ENCODE measurements around the gene CHSY1.
"Not testable (repeated sequence)": the region's sequence is repeated elsewhere in the genome, so short reads cannot be mapped to it uniquely, and the experiment has no call there.

CHSY1 gene, protein sequence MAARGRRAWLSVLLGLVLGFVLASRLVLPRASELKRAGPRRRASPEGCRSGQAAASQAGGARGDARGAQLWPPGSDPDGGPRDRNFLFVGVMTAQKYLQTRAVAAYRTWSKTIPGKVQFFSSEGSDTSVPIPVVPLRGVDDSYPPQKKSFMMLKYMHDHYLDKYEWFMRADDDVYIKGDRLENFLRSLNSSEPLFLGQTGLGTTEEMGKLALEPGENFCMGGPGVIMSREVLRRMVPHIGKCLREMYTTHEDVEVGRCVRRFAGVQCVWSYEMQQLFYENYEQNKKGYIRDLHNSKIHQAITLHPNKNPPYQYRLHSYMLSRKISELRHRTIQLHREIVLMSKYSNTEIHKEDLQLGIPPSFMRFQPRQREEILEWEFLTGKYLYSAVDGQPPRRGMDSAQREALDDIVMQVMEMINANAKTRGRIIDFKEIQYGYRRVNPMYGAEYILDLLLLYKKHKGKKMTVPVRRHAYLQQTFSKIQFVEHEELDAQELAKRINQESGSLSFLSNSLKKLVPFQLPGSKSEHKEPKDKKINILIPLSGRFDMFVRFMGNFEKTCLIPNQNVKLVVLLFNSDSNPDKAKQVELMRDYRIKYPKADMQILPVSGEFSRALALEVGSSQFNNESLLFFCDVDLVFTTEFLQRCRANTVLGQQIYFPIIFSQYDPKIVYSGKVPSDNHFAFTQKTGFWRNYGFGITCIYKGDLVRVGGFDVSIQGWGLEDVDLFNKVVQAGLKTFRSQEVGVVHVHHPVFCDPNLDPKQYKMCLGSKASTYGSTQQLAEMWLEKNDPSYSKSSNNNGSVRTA

DNA sequence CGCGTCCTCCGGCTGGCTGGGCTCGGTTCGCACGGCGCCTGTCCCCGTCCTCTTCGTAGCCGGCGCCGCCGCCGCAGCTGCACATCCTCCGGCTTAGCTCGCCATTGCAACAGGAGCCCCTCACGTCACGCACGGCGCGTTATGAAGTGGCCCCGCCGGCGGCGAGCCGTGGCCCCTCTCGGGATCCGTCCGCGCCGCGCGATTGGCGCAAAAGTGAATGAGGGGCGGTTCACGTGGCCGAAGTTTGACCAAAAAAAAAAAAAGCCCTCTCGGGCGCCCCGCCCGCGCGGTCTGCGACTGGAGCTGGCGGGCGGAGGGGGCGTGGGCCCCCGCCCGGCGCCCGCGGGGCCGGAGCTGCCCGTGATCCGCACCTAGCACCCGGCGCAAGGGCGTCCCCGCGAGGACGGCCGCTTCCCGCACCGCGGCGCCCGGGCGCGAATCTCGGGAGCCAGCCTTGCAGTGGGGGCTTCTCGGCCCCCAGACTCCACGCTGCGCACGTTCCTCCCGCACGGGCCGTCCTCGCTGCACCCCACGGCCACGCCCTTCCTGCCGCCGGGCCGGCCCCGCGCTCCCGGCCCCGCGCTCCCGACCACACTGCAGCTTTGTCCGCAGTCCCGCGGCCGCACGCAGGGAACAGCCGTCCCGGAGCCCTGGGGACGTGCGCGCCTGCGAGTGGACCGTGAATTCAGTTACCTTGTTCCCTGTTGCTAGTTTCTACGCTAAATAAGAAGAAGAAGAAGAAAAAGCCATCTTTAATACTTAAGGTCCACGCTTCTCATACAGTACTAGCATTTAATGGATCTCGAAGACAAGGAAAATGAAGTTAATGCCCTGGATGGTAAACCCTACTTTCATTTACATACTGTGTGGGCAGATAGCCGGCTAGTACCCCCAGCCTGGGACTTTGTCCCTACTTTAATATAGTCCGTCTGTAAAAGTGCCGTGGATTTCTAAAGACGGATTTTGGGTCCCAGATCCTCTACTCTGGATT lies at the start of gene CHSY1:
CHSY1 (minus strand) TSS at position 219 of the 991 bp plus-strand sequence. CDS start 592 bp downstream, outside the sequence.
- peak; percentile 95 for DNase-seq

DNA sequence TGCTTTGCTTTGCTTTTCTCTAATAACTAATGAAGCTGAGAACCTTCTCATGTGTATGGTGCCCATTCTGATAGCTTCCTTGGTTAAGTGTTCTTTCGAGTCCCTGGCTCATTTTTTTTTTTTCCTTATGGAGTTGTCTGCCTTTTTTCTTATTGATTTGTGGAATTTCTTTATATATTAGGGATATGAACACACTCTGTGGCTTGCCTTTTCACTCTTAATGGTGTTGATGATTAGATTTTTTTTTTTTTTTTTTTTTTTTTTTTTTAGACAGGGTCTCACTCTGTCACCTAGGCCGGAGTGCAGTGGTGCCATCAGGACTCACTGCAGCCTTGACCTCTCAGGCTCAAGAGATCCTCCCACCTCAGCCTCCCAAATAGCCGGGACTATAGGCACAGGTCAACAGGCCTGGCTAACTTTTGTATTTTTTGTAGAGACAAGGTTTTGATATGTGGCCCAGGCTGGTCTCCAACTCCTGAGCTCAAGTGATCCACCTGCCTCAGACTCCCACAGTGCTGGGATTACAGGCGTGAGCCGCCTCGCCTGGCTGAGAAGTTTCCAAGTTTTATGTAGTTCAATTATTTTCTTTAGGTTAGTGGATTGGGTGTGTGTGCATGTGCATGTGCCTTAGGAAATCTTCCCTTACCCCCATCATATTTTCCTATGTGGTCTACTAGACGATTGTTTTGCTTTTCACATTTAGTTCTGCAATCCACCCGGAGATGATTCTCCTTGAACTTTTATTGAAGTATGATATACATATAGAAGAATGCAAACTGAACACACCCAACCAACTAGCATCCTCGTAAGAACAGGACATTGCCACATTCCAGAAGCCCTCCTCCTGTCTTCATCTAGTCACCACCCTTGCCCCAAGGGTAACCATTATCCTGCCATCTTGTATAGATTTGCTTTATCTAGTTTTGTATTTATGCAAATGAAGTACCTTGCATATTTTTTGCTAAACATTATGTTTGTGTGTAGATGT lies 44.9 kb upstream of the CHSY1 start:
- no peak for DNase-seq

DNA sequence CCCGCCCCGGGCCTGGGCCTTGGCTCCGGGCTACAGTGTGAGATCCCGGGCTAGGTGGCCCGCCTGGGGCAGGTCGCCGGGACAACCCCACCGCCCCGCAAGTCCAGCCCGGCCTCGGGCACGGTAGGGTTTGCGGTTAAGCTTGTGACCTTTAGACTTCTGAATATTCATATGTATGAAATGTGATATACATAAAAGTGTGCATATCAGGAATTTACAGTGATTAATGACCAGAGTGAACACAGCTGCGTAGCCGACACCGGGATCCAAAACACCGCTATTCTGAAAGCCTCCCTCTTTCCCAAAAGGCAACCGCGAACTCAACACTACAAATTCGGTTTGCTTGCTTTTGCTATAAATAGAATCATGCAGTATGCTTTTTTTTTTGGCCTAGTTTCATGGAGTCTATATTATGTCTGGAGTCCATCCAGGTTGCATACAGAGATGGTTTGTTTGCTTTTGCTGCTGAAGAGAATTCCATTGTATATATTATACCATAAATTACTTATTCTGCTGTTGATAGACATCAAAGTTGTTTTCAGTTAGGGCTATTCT lies 43.8 kb upstream of the CHSY1 start:
- no peak for DNase-seq

DNA sequence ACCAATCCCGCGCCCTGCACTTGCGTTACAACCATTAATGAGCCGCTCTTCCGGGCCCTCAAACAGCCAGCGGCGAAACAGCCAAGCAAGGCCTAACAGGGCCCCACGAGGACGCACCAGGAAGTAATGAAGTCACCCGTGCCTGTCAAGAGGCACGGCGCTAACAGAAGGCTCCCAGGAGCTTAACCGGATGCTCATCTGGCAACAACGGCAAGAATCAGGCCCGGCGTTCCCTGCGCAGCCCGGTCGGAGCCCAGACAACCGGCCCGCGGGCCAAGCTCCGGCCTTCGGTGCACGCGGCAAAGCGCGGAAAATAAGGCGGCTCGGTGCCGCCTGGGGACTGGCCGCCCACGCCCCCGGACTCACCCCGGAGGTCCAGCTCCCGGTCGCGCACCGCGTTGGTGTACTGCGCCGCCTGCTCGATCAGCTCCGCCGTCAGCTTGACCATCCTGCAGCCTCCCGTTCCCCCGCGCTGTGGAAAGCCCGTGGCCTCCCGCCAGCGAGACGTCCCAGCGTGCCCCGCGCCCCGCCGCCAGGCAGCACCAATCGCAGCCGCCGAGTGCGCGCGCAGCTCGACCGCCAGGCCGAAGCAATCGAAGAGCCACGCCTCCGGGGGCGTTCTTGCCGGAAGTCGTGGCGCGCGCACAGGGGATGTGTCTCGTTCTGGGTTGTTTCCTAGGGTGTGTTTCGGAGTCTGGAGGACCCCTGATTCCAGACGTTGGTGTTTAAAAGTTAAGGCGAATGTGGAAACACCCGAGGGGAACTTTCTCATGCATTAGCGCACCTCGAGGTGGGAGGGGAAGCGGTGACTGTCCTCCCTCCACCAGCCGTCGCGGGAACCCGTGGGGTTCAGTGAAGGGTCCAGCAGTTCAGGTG lies 43.1 kb upstream of the CHSY1 start, which contains the start of gene SNRPA1:
SNRPA1 (minus strand) TSS at position 518 of the 876 bp plus-strand sequence; CDS start at position 448, 70 bp downstream.
- peak; percentile 98 for DNase-seq

DNA sequence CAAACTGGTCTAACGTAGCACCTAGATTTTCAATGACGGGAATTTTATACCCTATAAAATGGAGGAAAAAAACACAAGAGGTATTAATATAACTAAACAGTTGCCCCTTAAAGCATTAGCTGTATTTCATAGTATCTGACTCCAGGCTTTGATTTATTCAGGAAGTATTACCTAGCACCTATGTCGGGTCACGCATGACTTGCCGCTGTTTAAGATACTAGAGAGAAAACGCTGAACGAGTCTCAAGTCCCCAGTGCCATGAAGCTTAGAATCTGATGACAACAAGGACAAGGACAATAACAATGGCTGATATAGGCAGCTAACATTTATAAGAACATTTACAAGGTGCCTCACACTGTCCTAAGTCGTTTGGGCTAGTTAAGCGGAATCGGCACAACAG lies 41.3 kb upstream of the CHSY1 start:
- DNase-seq: no peak

DNA sequence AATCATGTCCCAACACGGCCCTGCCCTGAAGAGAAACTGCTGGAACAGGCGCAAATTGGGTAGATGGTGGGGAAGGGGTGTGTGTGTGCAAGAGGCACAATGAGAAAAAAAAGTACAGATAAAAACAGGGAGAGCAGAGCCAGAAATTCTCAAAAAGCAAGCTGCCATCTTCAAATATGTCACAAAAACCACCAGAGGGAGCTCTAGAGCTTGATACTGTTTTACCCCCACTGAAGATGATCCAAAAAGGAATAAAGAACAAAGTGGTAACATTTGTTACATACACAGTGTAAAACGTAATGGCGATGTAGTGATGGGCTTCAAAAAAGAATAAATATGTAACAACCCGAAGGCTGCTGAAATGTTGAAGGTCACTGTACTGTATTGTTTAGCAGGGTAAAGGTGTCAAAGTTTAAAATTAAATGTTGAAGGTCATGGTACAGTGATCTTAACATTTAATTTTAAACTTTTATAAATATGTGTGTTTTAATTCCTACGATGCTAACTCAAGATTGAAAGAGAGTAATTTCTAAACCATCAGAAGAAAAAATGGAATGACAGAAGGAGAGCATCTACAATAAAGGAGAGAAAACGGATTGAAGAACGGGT lies 37.2 kb upstream of the CHSY1 start:
- DNase-seq: no peak

DNA sequence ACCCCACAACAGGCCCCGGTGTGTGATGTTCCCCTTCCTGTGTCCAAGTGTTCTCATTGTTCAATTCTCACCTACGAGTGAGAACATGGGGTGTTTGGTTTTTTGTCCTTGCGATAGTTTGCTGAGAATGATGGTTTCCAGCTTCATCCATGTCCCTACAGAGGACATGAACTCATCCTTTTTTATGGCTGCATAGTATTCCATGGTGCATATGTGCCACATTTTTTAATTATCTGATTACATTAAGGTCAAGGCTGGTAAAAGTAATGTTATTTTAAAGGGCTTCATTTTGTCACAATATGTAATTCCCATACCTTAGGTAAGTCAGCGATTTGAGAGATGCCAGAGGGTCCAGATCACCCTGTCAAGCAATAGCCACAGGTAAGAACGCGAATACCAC lies 35.5 kb upstream of the CHSY1 start:
- not testable (repeated sequence) for DNase-seq

DNA sequence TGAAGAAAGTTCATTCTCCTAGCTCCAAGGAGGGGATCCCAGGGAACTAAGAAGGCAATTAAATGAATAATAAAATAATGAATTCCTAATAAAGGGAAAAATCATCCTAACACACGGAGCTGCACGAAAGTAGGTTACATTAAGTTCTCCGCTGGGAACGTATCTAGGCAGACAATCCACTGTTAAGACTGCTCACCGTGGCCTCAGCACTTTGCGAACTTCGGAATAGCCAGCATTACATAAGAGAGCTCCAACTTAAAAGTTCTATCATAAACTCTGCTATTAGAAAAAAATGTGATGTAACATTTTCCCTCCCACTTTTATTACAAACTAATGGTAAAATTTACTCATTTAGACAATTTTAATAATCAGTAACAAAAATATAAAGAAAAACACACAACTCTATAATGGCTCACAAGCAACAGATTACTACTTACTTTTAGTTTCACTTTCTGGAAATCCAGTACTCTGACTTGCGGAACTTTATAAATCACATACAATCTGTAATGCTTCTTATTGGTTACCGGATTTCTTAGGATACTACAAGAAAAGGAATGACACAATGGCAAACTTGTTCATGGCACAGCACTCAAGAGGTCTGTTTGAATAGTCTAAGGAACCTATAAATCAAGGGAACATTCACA lies 34.7 kb upstream of the CHSY1 start:
- no peak for DNase-seq

DNA sequence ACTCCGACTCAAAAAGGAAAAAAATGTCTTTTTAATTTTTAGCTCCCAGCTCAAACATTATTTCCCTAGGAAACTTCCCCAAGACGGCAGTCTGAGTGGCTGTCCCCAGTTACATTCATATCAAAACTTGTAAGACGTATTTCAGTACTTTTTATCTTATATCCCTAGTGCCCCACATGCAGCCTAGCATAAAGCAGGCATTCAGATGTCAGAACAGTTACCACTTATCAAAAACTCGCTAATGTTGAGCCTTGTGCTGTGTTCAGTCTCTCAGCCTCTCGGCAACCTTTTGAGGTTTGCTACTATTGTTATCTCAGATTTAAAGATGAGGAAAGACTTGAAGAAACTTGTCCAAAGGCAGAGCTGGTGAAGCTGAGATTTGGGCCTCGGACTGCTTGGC lies 32.1 kb upstream of the CHSY1 start:
- no peak for DNase-seq

DNA sequence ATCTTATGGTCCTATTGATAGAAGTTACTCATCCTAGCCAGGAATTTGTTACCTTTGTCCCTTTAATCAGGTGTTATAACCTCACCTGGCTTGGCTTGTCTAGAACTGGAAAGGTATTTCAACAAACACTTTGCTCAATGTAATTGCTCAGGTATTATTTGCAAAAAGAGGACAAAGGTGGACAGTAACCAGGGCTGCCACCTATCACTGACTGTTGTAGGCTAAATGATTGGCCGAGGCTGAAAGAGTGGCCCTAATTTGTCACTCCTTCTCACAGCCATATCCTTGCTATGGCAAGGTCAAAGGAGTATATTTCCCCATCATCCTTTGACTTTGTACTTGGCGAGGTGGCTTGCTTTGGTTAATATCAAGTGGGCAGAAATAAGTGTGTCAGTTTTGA lies 28.2 kb upstream of the CHSY1 start:
- no peak for DNase-seq

DNA sequence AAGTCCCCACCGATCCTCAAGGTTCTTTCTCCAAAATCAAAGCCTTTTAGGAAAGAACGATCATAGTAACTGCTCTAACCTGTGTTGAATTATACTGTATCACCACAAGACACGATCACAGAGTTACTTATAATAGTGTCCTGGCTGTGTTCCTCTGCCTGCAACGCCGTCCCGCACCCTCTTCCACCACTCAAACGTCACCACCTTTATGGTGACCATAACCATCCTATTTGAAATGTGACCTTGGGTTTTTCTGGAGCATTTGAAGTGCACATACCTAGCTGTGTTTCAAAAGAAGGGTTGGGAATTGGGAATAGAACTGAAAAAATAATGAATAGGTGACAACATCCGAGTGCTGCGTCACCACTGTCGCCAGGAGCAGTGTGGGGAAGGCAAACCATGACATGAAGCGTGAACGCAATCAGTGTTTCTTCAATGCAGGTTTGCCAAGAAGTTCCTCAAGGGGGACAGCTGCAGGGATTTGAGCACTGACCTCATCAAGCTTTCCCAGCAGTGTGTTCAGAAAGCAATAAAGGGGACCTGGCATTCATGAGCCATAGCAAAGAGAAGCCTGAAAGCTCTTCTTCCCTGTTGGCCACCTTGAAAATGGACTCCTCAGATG lies 26.2 kb upstream of the CHSY1 start:
- no peak for DNase-seq

DNA sequence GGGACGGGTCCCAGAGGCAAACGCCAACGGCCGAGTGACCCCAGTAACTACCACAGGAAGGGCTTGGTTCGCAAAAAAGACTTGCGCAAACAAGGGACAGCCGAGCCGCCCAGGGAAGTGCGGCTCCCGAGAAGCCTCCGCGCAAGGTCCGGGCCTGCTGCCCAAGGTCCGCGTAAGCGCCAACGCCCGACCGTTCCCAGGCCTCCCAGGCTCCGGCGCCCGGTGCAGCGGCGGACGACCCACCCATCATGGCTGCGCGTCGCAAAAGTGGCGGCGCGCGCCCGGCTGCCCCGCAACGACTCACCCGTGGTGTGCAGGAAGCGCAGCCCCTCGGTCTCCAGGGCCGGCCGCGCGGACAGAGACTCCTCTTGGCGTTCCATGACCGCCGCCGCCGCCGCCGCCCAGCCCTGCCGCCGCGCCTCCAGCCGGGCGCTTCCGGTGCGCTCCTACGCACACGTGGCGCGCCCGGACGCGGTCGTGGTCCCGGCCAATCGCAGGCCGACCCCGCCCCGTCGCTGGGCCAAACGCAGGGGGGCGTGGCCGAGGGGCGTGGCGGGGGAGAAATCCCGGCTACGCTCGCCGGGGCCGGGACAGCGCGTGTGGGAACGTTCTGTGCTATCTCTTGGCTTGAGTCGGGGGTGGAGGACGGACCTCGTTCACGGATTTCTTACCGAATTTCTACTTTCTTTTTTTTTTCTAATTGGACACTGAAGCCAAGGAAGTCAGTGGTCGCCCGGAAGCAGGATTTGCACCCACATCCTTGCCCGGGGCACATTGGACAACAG lies 25.4 kb upstream of the CHSY1 start, which contains the start of gene SELENOS:
SELENOS (minus strand) TSS at position 448 of the 785 bp plus-strand sequence; CDS start at position 380, 68 bp downstream.
- DNase-seq: peak; percentile 92

DNA sequence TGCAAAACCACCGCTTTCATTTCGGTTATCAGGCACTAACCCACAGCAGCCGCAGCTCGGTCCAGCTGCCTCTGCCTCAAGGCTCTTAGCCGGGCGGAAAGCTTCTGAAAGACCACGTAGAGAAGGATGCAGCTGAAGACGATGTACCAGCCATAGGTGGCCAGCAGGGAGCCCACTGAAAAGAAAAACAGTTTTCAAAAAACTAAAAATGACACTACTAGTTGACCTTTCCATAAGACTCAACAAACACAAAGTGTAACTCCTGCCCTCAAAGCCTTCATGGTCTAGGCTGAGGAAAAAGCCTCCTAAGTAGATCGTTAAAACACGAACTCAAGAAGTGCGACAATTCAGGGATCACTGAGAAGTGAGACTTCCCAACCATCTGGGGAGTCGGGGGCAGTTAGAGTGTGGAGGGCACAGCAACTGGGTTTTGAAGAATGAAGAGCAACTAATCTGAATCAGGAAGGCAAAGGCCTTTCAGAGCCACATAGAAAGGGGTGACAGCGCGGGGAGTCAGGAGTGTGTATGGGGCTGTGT lies 24.7 kb upstream of the CHSY1 start:
- no peak for DNase-seq

DNA sequence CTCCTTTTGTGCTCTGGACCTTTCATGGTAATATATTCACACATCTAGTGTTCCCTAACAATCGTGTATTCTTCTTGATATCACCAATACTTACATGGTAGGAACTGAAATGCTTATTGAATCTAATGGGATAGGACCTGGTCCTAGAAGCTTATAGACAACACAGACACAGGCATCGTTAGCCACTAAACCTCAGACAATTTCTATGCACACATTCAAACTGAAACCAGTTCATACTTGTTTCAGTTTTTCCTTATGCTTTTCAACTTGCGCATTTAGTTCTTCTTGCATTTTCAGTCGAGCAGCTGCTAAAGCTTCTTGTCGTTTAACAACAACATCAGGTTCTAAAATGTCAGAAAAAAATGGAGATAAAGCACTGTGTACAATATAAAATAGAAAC lies 23.2 kb upstream of the CHSY1 start:
- no peak for DNase-seq

DNA sequence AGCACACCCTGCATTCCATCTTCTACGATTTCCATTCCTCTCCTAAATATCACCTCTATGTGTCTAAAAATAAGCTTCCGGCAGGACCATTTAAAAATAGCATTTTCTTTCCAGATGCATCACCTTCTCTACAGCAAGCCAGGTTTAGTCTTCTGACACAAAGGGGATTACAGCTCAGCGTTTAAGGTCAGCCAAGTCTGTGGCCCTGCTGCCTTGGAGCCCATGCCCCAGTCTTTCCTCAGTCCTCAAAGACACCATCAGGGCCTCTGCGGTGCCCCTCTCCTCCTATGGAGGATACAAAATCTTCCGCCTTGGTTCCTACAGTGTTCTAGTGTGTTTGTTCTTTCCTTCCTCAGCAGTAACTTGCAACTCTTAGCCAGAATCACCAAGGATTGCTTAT lies 21.7 kb upstream of the CHSY1 start:
- DNase-seq: no peak

DNA sequence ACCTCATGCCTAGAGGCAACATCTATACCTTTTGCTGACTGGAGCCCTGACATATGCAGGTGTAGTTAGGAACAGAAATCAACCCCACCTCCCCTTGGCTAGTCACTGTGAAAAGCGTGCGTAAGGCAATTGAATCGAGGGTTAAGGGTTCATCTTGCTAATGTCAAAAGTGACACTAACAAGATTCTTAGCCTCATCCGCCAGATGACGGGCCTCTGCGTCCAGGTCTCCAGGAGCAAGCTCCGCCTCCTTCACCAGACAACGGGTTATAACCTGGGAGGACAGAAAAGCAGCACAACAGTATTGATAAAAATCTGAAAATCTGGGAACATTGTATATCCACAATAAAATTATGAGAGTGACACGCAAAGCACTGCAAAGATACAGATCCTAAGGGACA lies 20.7 kb upstream of the CHSY1 start:
- DNase-seq: no peak
